GM23338 (cell line): ENCODE data around the gene FTO. TPM values are rescaled to one million over a fixed set of nuclear protein-coding genes. Genes with fewer than 3 reads are reported as not detected.

Experiments
- ATAC-seq: fragments of 200-7000 bp; cut with Tn5 transposase; 3 replicates; pipeline ENCODE4 v1.9.1; 2020
- DNase-seq: peaks from one replicate; pipeline ENCODE4 v3.0.0-alpha.2; 2015; ENCODE audit warnings: low spot score
- H2AFZ ChIP-seq: fragments of 200-600 bp; sonication (generic); 2 replicates; pipeline ENCODE4 v1.8.0; 2016; ENCODE audit warnings: antibody characterized with exemption, mild to moderate bottlenecking, moderate library complexity
- H3F3A ChIP-seq: fragments of 200-600 bp; sonication (generic); replicated peaks from 2 replicates; pipeline ENCODE4 v1.8.0; 2017; ENCODE audit warnings: antibody characterized with exemption, mixed run types, low read depth
- H3K27ac ChIP-seq: fragments of 200-600 bp; sonication (generic); 2 replicates; pipeline ENCODE4 v1.6.1; 2016; ENCODE audit warnings: low read depth
- H3K27me3 ChIP-seq: fragments of 200-600 bp; sonication (generic); 2 replicates; pipeline ENCODE4 v1.8.0; 2016; ENCODE audit warnings: mild to moderate bottlenecking, mixed run types, moderate library complexity; ENCODE audit not compliant: insufficient read depth
- H3K36me3 ChIP-seq: fragments of 200-600 bp; sonication (generic); 2 replicates; pipeline ENCODE4 v1.8.0; 2016; ENCODE audit warnings: mild to moderate bottlenecking; ENCODE audit not compliant: insufficient read depth
- H3K4me1 ChIP-seq: fragments of 200-600 bp; sonication (generic); 2 replicates; pipeline ENCODE4 v1.8.0; 2016; ENCODE audit warnings: mild to moderate bottlenecking, moderate library complexity; ENCODE audit not compliant: insufficient read depth
- H3K4me2 ChIP-seq: fragments of 200-600 bp; sonication (generic); 2 replicates; pipeline ENCODE4 v1.7.1; 2017; ENCODE audit warnings: mixed run types
- H3K4me3 ChIP-seq: fragments of 200-600 bp; sonication (generic); 2 replicates; pipeline ENCODE4 v1.6.1; 2016; ENCODE audit warnings: mixed run types
- H3K79me2 ChIP-seq: fragments of 200-600 bp; sonication (generic); replicated peaks from 2 replicates; pipeline ENCODE4 v1.8.0; 2017; ENCODE audit warnings: mild to moderate bottlenecking; ENCODE audit not compliant: insufficient read depth
- H3K9me2 ChIP-seq: fragments of 200-600 bp; sonication (generic); 2 replicates; pipeline ENCODE4 v1.8.0; 2017; ENCODE audit not compliant: insufficient read depth
- H4K20me1 ChIP-seq: fragments of 200-600 bp; sonication (generic); replicated peaks from 2 replicates; pipeline ENCODE4 v1.8.0; 2017; ENCODE audit warnings: mild to moderate bottlenecking; ENCODE audit not compliant: insufficient read depth
- H3K27ac Mint-ChIP-seq: 2 replicates; pipeline ENCODE4 v1.8.0; 2020; ENCODE audit warnings: inconsistent platforms, mild to moderate bottlenecking, moderate library complexity, mixed read lengths
- H3K27me3 Mint-ChIP-seq: 3 replicates; pipeline ENCODE4 v1.8.0; 2022; ENCODE audit warnings: low read depth, mild to moderate bottlenecking, moderate library complexity, mixed read lengths, inconsistent platforms; ENCODE audit not compliant: insufficient read depth, poor library complexity
- H3K36me3 Mint-ChIP-seq: 3 replicates; pipeline ENCODE4 v1.8.0; 2021; ENCODE audit warnings: low read depth, mild to moderate bottlenecking, inconsistent platforms, moderate library complexity, mixed read lengths
- H3K4me1 Mint-ChIP-seq: 3 replicates; pipeline ENCODE4 v1.8.0; 2020; ENCODE audit warnings: mild to moderate bottlenecking, inconsistent platforms, mixed read lengths
- H3K4me3 Mint-ChIP-seq: 3 replicates; pipeline ENCODE4 v1.8.0; 2021; ENCODE audit warnings: moderate library complexity, mild to moderate bottlenecking, inconsistent platforms, mixed read lengths
- H3K9me3 Mint-ChIP-seq: 3 replicates; pipeline ENCODE4 v1.8.0; 2020; ENCODE audit warnings: moderate library complexity, mild to moderate bottlenecking, inconsistent platforms, mixed read lengths
- CREB1 ChIP-seq: fragments of 250-450 bp; sonication (Bioruptor Pico); IDR thresholded peaks from 2 replicates; pipeline ENCODE4 v1.5.0; 2020; ENCODE audit warnings: low read depth, mild to moderate bottlenecking, moderate library complexity
- CTCF ChIP-seq, 2 experiments: fragments of 200-600 bp in 1 of 2; sonication (generic) in 1 of 2; conservative IDR thresholded peaks; 2 replicates each; pipeline versions ENCODE4 v1.5.1 to v1.6.1; 2016 to 2017; ENCODE audit warnings: antibody characterized with exemption in 2 of 2, low read depth in 2 of 2, mild to moderate bottlenecking in 2 of 2, moderate library complexity in 1 of 2
- EZH2 ChIP-seq: fragments of 200-600 bp; sonication (generic); IDR thresholded peaks from one replicate; pipeline ENCODE4 v1.8.0; 2017; ENCODE audit warnings: antibody characterized with exemption, mild to moderate bottlenecking, low read depth; ENCODE audit not compliant: unreplicated experiment
- EZH2phosphoT487 ChIP-seq: fragments of 200-600 bp; sonication (generic); IDR thresholded peaks from one replicate; pipeline ENCODE4 v1.8.1; 2018; ENCODE audit warnings: antibody characterized with exemption; ENCODE audit not compliant: unreplicated experiment
- JUNB ChIP-seq: IDR thresholded peaks from one replicate; pipeline ENCODE4 v1.6.1; 2016; ENCODE audit warnings: antibody characterized with exemption; ENCODE audit not compliant: unreplicated experiment
- NANOG ChIP-seq: IDR thresholded peaks from 2 replicates; pipeline ENCODE4 v1.6.1; 2016; ENCODE audit warnings: antibody characterized with exemption, borderline replicate concordance
- POLR2AphosphoS5 ChIP-seq: IDR thresholded peaks from 2 replicates; pipeline ENCODE4 v1.6.1; 2016; ENCODE audit warnings: antibody characterized with exemption, low read depth
- ZNF114 ChIP-seq: fragments of 250-450 bp; sonication (Bioruptor Pico); IDR thresholded peaks from 2 replicates; pipeline ENCODE4 v1.5.0; 2020; ENCODE audit warnings: mild to moderate bottlenecking, moderate library complexity
- ZNF331 ChIP-seq: fragments of 250-450 bp; sonication (Bioruptor Pico); IDR thresholded peaks from 2 replicates; pipeline ENCODE4 v1.5.0; 2020; ENCODE audit warnings: low read depth, mild to moderate bottlenecking, moderate library complexity
- polyA plus RNA-seq: library from polyadenylated mRNA; unstranded; fragments of >200 nt; fragmentation: Nextera tagmentation; extraction: Ambion mirVana; gene quantifications from 2 replicates; pipeline ENCODE4 v1.2.1, GENCODE V29; 2016
- total RNA-seq: library from RNA; depleted of rRNA; stranded (reverse); fragments of >200 nt; shearing (Covaris generic); gene quantifications from 2 replicates; pipeline ENCODE4 v1.2.3, GENCODE V29; 2014
- TF ChIP-seq, protein P1 (sequence below): IDR thresholded peaks from one replicate; pipeline ENCODE4 v1.6.1; 2018; ENCODE audit warnings: antibody characterized with exemption; ENCODE audit not compliant: unreplicated experiment
- TF ChIP-seq, protein P2 (sequence below): IDR thresholded peaks from 2 replicates; pipeline ENCODE4 v1.6.1; 2016; ENCODE audit warnings: antibody characterized with exemption

Gene FTO
- total and polyA plus RNA-seq, 2 experiments from 2014 or later: 17.7 to 69.6 TPM

DNA sequence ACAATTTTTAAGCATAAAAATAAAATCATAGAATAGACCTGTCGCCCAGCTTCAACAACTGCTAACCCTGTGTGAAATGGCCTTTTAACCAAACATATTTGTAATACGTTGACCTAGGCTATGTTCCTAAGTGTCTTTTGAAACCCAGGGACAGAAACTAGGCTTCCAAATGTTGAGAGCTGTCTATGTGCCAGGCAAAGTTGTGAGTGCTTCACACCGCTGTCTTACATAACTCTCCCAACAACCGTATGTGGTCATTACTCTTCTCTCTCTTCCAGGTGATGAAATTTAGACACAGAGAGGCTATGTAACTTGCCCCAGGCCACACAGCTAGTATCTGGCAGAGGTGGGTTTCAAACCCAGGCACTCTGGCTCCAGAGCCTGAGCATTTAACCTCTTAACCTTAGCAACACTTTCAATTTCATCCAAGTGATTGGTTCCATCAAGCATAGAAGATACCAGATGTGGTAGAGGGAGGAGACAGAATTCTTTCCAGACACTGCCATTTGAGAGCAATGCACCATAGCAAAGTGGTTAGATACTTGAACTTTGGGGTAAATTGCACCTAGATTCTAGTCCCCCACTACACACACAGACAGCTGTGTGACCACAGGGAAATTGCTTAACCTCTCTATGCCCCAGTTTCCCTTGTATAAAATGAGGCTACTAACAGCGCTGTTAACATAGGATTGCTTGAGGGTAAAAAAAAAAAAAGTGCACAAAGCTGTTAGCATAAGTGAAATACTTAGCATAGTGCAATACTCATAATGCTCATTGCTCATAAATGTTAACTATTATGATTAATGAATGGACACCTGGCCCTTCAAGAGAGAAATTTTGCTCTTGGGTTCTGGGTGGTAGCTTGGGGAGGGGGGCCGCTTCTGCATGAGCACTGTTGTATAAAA lies 422.0 kb downstream of the FTO start:
- H3K9me2 ChIP-seq: 0 out of 2 replicates have a peak, but pooled peaks cover 4% of the 10 kb centered on the region
- no peak overlapping the region for H2AFZ ChIP-seq
- H3K4me1 Mint-ChIP-seq: peaks cover 3% of the 10 kb centered on the region; the same call in 2 of the 3 replicates
- H3K36me3 ChIP-seq: peaks cover 3% of the 10 kb centered on the region; the same call in 1 of the 2 replicates
- H3K4me2 ChIP-seq: no peak overlapping the region
- H3K4me3 Mint-ChIP-seq: no peak overlapping the region
- TF ChIP-seq EZH2: no peak
- H3F3A ChIP-seq: no peaks in the 10 kb centered on the region
- no peak overlapping the region for H3K27ac ChIP-seq
- H3K27ac Mint-ChIP-seq: no peak overlapping the region
- peaks cover 7% of the 10 kb centered on the region; the same call in 1 of the 3 replicates for H3K9me3 Mint-ChIP-seq
- H3K27me3 Mint-ChIP-seq: peaks cover 3% of the 10 kb centered on the region
- no peaks in the 10 kb centered on the region for H3K27me3 ChIP-seq
- no peaks in the 10 kb centered on the region for H3K36me3 Mint-ChIP-seq
- H3K79me2 ChIP-seq: no peaks in the 10 kb centered on the region
- H3K4me3 ChIP-seq: no peak overlapping the region
- DNase-seq: no peak
- no peak for ATAC-seq
- H3K4me1 ChIP-seq: no peaks in the 10 kb centered on the region
- no peaks in the 10 kb centered on the region for H4K20me1 ChIP-seq

DNA sequence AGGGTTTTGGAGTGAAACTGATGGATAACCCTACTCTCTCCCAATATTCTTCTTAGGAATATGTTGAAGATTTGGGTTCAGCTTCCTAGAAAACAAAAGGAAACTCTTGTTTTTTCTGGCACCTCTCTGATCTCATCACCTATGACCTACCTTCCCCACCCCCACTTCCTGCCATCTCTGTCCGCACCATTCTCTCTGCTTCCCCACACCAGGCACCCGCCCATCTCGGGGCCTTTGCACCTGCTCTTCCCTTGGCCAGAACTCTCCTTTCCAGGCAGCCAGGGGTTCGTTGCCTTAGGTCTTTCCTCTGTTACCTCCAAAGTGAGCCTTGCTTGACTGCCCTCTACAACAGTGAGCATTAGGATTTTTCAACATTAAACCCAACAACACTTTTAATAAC lies 423.0 kb downstream of the FTO start:
- Histone ChIP-seq H3K27ac (no peak overlapping the region), H4K20me1 (no peaks in the 10 kb centered on the region)
- TF ChIP-seq CREB1 (CRISPR knock-in tag) (no peak), EZH2 (no peak), POLR2AphosphoS5 (no peak), NANOG (no peak), EZH2phosphoT487 (no peak), ZNF114 (CRISPR knock-in tag) (no peak), CTCF (conservative IDR thresholded peaks at IDR 0.05; ENCODE audit: low read depth in 2 of 2) (no peak), JUNB (no peak), ZNF331 (CRISPR knock-in tag) (no peak)
- TF ChIP-seq, protein P1, sequence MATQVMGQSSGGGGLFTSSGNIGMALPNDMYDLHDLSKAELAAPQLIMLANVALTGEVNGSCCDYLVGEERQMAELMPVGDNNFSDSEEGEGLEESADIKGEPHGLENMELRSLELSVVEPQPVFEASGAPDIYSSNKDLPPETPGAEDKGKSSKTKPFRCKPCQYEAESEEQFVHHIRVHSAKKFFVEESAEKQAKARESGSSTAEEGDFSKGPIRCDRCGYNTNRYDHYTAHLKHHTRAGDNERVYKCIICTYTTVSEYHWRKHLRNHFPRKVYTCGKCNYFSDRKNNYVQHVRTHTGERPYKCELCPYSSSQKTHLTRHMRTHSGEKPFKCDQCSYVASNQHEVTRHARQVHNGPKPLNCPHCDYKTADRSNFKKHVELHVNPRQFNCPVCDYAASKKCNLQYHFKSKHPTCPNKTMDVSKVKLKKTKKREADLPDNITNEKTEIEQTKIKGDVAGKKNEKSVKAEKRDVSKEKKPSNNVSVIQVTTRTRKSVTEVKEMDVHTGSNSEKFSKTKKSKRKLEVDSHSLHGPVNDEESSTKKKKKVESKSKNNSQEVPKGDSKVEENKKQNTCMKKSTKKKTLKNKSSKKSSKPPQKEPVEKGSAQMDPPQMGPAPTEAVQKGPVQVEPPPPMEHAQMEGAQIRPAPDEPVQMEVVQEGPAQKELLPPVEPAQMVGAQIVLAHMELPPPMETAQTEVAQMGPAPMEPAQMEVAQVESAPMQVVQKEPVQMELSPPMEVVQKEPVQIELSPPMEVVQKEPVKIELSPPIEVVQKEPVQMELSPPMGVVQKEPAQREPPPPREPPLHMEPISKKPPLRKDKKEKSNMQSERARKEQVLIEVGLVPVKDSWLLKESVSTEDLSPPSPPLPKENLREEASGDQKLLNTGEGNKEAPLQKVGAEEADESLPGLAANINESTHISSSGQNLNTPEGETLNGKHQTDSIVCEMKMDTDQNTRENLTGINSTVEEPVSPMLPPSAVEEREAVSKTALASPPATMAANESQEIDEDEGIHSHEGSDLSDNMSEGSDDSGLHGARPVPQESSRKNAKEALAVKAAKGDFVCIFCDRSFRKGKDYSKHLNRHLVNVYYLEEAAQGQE: no peak
- TF ChIP-seq, protein P2, sequence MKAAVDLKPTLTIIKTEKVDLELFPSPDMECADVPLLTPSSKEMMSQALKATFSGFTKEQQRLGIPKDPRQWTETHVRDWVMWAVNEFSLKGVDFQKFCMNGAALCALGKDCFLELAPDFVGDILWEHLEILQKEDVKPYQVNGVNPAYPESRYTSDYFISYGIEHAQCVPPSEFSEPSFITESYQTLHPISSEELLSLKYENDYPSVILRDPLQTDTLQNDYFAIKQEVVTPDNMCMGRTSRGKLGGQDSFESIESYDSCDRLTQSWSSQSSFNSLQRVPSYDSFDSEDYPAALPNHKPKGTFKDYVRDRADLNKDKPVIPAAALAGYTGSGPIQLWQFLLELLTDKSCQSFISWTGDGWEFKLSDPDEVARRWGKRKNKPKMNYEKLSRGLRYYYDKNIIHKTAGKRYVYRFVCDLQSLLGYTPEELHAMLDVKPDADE: no peak

More for the DNA sequence above, 423.0 kb downstream of the FTO start:
- Histone ChIP-seq H3K9me2 (0 out of 2 replicates have a peak, but pooled peaks cover 10% of the 10 kb centered on the region), H3K79me2 (no peaks in the 10 kb centered on the region), H3K4me1 (no peaks in the 10 kb centered on the region), H3K4me3 (no peak overlapping the region), H3K36me3 (peaks cover 3% of the 10 kb centered on the region; the same call in 1 of the 2 replicates), H2AFZ (no peak overlapping the region), H3K27me3 (no peaks in the 10 kb centered on the region), H3F3A (no peaks in the 10 kb centered on the region), H3K4me2 (no peak overlapping the region)
- Mint-ChIP-seq H3K4me3 (no peak overlapping the region), H3K36me3 (no peaks in the 10 kb centered on the region), H3K9me3 (peaks cover 7% of the 10 kb centered on the region; the same call in 1 of the 3 replicates), H3K4me1 (peaks cover 3% of the 10 kb centered on the region; the same call in 2 of the 3 replicates), H3K27ac (no peak overlapping the region), H3K27me3 (peaks cover 4% of the 10 kb centered on the region)
- ATAC-seq: no peak
- no peak for DNase-seq
